Spleen (tissue), 11 donors: ENCODE data around the gene KIFC1. TPM values are rescaled to one million over a fixed set of nuclear protein-coding genes. Genes with fewer than 3 reads are reported as not detected.
"Not testable (repeated sequence)": the region's sequence is repeated elsewhere in the genome, so short reads cannot be mapped to it uniquely, and the experiment has no call there.

Experiments used
- DNase-seq: peaks from one replicate; pipeline ENCODE4 v3.0.0-alpha.2; 2020
- H3K27ac ChIP-seq, 8 donors: fragments of 200-600 bp; sonication (generic) in 7 of 8; 1 replicate in 4 of 8; 2 replicates in 4 of 8; pipeline versions ENCODE4 v1.5.0 to v1.8.0; 2016 to 2021; ENCODE audit warnings: inconsistent platforms in 4 of 8, mild to moderate bottlenecking in 4 of 8, moderate library complexity in 1 of 8
- H3K27me3 ChIP-seq, 7 donors: fragments of 200-600 bp; sonication (generic) in 6 of 7; replicated peaks in 1 of 7; 1 replicate in 4 of 7; 2 replicates in 3 of 7; pipeline versions ENCODE4 v1.5.0 to v1.8.0; 2016 to 2021; ENCODE audit warnings: inconsistent platforms in 3 of 7, mild to moderate bottlenecking in 1 of 7
- H3K36me3 ChIP-seq, 6 donors: fragments of 200-600 bp; sonication (generic) in 5 of 6; 1 replicate in 4 of 6; 2 replicates in 2 of 6; pipeline versions ENCODE4 v1.5.0 to v1.8.0; 2016 to 2021; ENCODE audit warnings: inconsistent platforms in 2 of 6
- H3K4me1 ChIP-seq, 6 donors: fragments of 200-600 bp; sonication (generic) in 5 of 6; 1 replicate in 3 of 6; 2 replicates in 3 of 6; pipeline versions ENCODE4 v1.5.0 to v1.8.0; 2016 to 2021; ENCODE audit warnings: inconsistent platforms in 3 of 6
- H3K4me3 ChIP-seq, 8 donors: fragments of 200-600 bp; sonication (generic) in 7 of 8; 1 replicate in 4 of 8; 2 replicates in 4 of 8; pipeline versions ENCODE4 v1.5.0 to v1.8.0; 2016 to 2021; ENCODE audit warnings: inconsistent platforms in 4 of 8, mild to moderate bottlenecking in 4 of 8, moderate library complexity in 2 of 8
- H3K9me3 ChIP-seq, 8 donors: fragments of 200-600 bp; sonication (generic) in 7 of 8; 1 replicate in 4 of 8; 2 replicates in 4 of 8; pipeline versions ENCODE4 v1.5.0 to v1.8.0; 2016 to 2021; ENCODE audit warnings: inconsistent platforms in 4 of 8
- CTCF ChIP-seq, 11 experiments: fragments of 200-600 bp in 7 of 11; fragments of 450-650 bp in 4 of 11; sonication (generic) in 4 of 11; IDR thresholded peaks in 8 of 11; conservative IDR thresholded peaks in 3 of 11; 1 replicate in 7 of 11; 2 replicates in 4 of 11; pipeline versions ENCODE4 v1.4.0 to v1.8.0; 2016 to 2021; ENCODE audit warnings: antibody characterized with exemption in 11 of 11, inconsistent platforms in 4 of 11, mild to moderate bottlenecking in 1 of 11
- POLR2A ChIP-seq, 3 donors: fragments of 450-650 bp; IDR thresholded peaks; one replicate each; pipeline ENCODE4 v1.5.1; 2017; ENCODE audit warnings: antibody characterized with exemption in 3 of 3, mild to moderate bottlenecking in 1 of 3
- POLR2AphosphoS5 ChIP-seq, 3 donors: sonication (generic); formaldehyde crosslinking; IDR thresholded peaks; one replicate each; pipeline ENCODE4 v1.5.1; 2017; ENCODE audit warnings: antibody characterized with exemption in 3 of 3
- WGBS, 5 donors: extraction: QIAGEN DNeasy Blood & Tissue Kit in 3 of 5; methylation state at CpG; one replicate each; pipeline versions ENCODE4 v1.1.5 to v1.1.7; 2013 to 2018; 5-methylcytosine and 5-hydroxymethylcytosine counted together
- intact Hi-C: fragments of 100-400 bp; cut with DNase I; formaldehyde crosslinking; loops from one replicate; pipeline ENCODE4 v1.15.0; 2023; ENCODE audit warnings: low total_unique reads
- polyA plus RNA-seq, 3 donors: library from polyadenylated mRNA; stranded (reverse); fragments of 200-250 nt; gene quantifications; one replicate each; pipeline ENCODE4 v1.2.1, GENCODE V29; 2013
- total RNA-seq, 7 donors: library from RNA; depleted of rRNA in 3 of 7; stranded (reverse); fragments of >200 nt in 3 of 7; fragmentation: NEBNext Ultra II Directional in 4 of 7; extraction: Animal tissue kit (Norgen Biotek cat#: 25700) in 4 of 7; gene quantifications; one replicate each; pipeline versions ENCODE4 v1.1.0 to v1.2.1, GENCODE V29; 2016 to 2021
- donor health status: healthy with polysubstance abuse.
- donor health status: DM: no; HTN: no; CAD: no; lungs with moderate emphysema.
- donor health status: DM: no; HTN: no; CAD: no.
- donor health status: Bipolar disorder and iron deficiency.
- donor health status: healthy.
- donor health status: DM: no; HTN: no; CAD: no.
- donor health status: DM: yes; HTN: yes; CAD: no.

KIFC1 gene
- total and polyA plus RNA-seq, 10 donors, result 1.2 to 11.3 (median 5.4) TPM

- peaks cover 0 to 4% (median 0%) of the 10 kb centered on the region in 7 donors for H3K27me3 ChIP-seq
- intact Hi-C loops, result no loop called here
- TF ChIP-seq POLR2AphosphoS5 (IDR thresholded peaks at IDR 0.05), result no peak
Observed at GRCh38 chr6:33359331-33359730, 32.3 kb upstream of the KIFC1 start.

GRCh38 chr6:33363486-33363885 lies 28.1 kb upstream of the KIFC1 start:
- H3K36me3 ChIP-seq, H3K27me3 ChIP-seq, H3K4me3 ChIP-seq, H3K4me1 ChIP-seq, intact Hi-C loops, DNase-seq, H3K9me3 ChIP-seq, H3K27ac ChIP-seq: not testable (repeated sequence)
- 86 to 94% (median 88%) methylated on average over 12 of the region's 12 CpGs for WGBS, 5 donors

More at GRCh38 chr6:33359331-33359730, 32.3 kb upstream of the KIFC1 start:
- no peaks in the 10 kb centered on the region for H3K36me3 ChIP-seq
- H3K9me3 ChIP-seq, result no peaks in the 10 kb centered on the region
- no peaks in the 10 kb centered on the region for H3K4me1 ChIP-seq
- DNase-seq, result no peak
- no peak overlapping the region for H3K4me3 ChIP-seq
- no peak overlapping the region for H3K27ac ChIP-seq

DNA sequence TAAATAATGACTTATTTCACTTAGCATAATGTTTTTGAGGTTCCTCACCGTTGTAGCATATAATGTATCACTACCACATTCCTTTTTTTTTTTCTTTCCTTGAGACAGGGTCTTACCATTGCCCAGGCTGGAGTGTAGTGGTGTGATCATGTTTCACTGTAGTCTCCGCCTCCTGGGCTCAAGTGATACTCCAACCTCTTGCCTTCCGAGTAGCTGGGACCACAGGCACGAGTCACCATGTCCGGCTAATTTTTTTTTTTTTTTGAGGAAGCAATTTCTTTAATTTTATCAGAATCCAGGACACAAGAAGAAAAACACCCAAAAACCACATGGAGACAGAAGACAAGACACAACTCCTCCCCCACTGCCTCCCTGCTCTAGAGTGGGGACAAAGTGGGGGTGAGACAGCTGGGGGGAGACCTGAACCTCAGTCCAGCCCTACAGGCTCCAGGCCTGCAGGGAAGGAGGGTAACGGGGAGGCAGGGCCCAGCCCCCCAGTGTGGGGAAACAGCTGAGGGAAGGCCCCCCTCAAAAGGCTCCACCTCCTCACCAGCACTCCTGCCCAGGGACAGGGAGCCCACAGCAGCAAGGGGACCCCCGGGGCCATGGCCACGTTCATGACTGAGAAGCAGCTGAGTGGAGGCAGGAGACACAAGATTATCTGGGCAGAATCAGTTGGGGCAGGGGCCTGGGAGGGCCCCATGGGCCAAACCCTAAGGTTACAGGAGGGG lies 27.0 kb upstream of the KIFC1 start:
- H3K36me3 ChIP-seq, H3K27me3 ChIP-seq, H3K9me3 ChIP-seq, H3K27ac ChIP-seq, intact Hi-C loops, DNase-seq, H3K4me3 ChIP-seq, H3K4me1 ChIP-seq: not testable (repeated sequence)
- 31 to 48% (median 39%) methylated on average over 5 to 7 of the region's 8 CpGs for WGBS, 5 donors

GRCh38 chr6:33365206-33365971 lies 26.2 kb upstream of the KIFC1 start:
- DNase-seq, H3K4me3 ChIP-seq, H3K36me3 ChIP-seq, H3K27ac ChIP-seq, H3K27me3 ChIP-seq, H3K9me3 ChIP-seq, intact Hi-C loops, H3K4me1 ChIP-seq: not testable (repeated sequence)
- 75 to 92% (median 84%) methylated on average over 10 of the region's 10 CpGs for WGBS, 5 donors

DNA sequence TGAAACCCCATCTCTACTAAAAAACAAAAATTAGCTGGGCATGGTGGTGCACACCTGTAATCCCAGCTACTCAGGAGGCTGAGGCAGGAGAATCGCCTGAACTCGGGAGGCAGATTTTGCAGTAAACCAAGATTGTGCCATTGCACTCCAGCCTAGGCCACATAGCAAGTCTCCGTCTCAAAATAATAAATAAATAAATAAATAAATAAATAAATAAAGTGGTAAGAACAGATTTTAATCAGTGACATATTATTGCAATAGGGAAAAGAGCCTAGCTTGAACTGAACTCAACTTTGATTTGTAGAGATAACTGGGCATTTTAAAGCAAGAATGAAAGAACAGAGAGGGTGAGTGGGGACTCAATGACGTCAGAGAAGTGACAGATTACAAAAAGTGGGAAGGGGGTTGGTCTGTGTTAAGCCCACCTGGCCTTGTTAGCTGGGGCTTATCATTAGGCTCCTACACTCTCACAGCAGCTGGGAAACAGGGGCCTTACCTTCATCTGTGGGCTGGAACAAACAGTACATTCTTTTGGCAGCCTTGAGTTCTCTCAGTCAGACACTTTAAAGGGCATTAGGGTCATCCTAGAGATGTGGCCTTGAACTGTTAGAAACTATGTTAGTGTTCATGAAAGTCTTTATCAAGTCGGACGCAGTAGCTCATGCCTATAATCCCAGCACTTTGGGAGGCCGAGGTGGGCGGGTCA lies 24.5 kb upstream of the KIFC1 start:
- WGBS, 5 donors, result 79 to 93% (median 81%) methylated on average over 8 of the region's 8 CpGs
- Histone ChIP-seq H3K27ac (no peak overlapping the region), H3K9me3 (no peaks in the 10 kb centered on the region), H3K27me3 (no peaks in the 10 kb centered on the region), H3K4me3 (no peak overlapping the region), H3K36me3 (no peaks in the 10 kb centered on the region), H3K4me1 (no peaks in the 10 kb centered on the region)
- TF ChIP-seq CTCF (IDR thresholded peaks at IDR 0.05 in 8 of 11, conservative IDR thresholded peaks at IDR 0.05 in 3 of 11) (no peak), POLR2AphosphoS5 (IDR thresholded peaks at IDR 0.05) (no peak), POLR2A (IDR thresholded peaks at IDR 0.05) (no peak)
- DNase-seq, result no peak
- intact Hi-C loops, result no loop called here

DNA sequence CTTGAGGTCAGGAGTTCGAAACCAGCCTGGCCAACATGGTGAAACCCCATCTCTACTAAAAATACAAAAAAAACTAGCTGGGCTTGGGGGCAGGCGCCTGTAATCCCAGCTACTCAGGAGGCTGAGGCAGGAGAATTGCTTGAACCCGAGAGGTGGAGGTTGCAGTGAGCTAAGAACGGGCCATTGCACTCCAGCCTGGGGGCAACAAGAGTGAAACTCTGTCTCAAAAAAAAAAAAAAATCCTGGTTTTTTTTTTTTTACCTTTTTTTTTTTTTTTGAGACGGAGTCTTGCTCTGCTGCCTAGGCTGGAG lies 24.0 kb upstream of the KIFC1 start:
- H3K9me3 ChIP-seq, H3K4me3 ChIP-seq, H3K4me1 ChIP-seq, intact Hi-C loops, DNase-seq, H3K27me3 ChIP-seq, H3K27ac ChIP-seq, H3K36me3 ChIP-seq: not testable (repeated sequence)
- WGBS, 5 donors, result 84 to 97% (median 94%) methylated on average over 4 to 5 of the region's 5 CpGs

DNA sequence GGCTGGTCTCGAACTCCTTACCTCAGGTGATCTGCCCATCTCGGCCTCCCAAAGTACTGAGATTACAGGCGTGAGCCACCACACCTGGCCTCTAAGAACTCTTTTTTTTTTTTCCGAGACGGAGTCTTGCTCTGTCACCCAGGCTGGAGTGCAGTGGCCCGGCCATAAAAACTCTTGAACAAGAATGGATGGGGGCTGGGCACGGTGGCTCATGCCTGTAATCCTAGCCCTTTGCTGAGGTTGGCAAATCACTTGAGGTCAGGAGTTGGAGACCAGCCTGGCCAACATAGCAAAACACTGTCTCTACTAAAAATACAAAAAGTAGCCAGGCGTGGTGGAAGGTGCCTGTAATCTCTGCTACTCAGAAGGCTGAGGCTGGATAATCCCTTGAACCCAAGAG lies 19.7 kb upstream of the KIFC1 start:
- H3K36me3 ChIP-seq, H3K27me3 ChIP-seq, DNase-seq, H3K27ac ChIP-seq, H3K4me3 ChIP-seq, H3K9me3 ChIP-seq, intact Hi-C loops: not testable (repeated sequence)
- peaks cover 3 to 37% (median 17%) of the 10 kb centered on the region in 6 donors for H3K4me1 ChIP-seq
- WGBS, 5 donors, result 86 to 97% (median 95%) methylated on average over 8 of the region's 8 CpGs
